ENCODE results near the gene FAM181A. TPM values are rescaled to one million over a fixed set of nuclear protein-coding genes. Genes with fewer than 3 reads are reported as not detected.

FAM181A gene
- total and polyA plus RNA-seq, 10 of the 15 experiments (the other 5 are each of a cell fraction or from before 2014, with no cell fraction given): not detected

GRCh38 chr14:93938751-93939303, 11.7 kb downstream of the FAM181A start:
- H3K9me3 ChIP-seq (replicated peaks; ENCODE audit: control insufficient read depth, insufficient read depth, low read length): no peaks in the 10 kb centered on the region; the same call in 2 of the 3 replicates
- in situ Hi-C loops (cut with MboI): no loop called here
- no peak overlapping the region for H3K27ac ChIP-seq (ENCODE audit: control insufficient read depth, insufficient read depth)
- H3K4me2 ChIP-seq (ENCODE audit: control insufficient read depth, insufficient read depth): no peak overlapping the region
- FAIRE-seq (no peak), ATAC-seq (no peak), DNase-seq (ENCODE audit: low read depth, low spot score) (no peak)
- intact Hi-C loops (cut with micrococcal nuclease; ENCODE audit: unreplicated experiment): loop anchor here (1.0 to 2.0 kb wide), 4 partner anchors 20 to 198 kb away; no protein-coding TSS in a partner anchor
- no peak overlapping the region for H2AFZ ChIP-seq (ENCODE audit: control insufficient read depth, low read depth, low read length)
- H4K20me1 ChIP-seq (ENCODE audit: control insufficient read depth, insufficient read depth): no peaks in the 10 kb centered on the region
- ChIA-PET POLR2A (interaction anchor here (1.1 to 2.0 kb wide), 2 partner anchors 17 to 61 kb away, joined by 3 to 21 read pairs; no protein-coding TSS in a partner anchor), SMC1A (ENCODE audit: uncharacterized antibody, unreplicated experiment) (interaction anchor here (1.1 to 10.5 kb wide), 8 partner anchors 12 to 190 kb away, joined by 3 to 184 read pairs (median 28); partner anchors contain the start of genes CCDC197 and IFI27L2), RAD21 (ENCODE audit: unreplicated experiment) (interaction anchor here (1.2 to 13.9 kb wide), 5 partner anchors 17 to 198 kb away, joined by 7 to 344 read pairs (median 22); partner anchors contain the start of gene CCDC197), CTCF (interaction anchor here (1.2 to 12.1 kb wide), 6 partner anchors 38 to 197 kb away, joined by 6 to 541 read pairs (median 42); partner anchors contain the start of genes ASB2 and CCDC197)
- H3K9ac ChIP-seq (ENCODE audit: control insufficient read depth, insufficient read depth, low read length): no peak overlapping the region
- H3K4me1 ChIP-seq (ENCODE audit: control insufficient read depth, insufficient read depth, low read length): peaks cover 8% of the 10 kb centered on the region
- H3K27me3 ChIP-seq (replicated peaks in 1 of 2; ENCODE audit: control insufficient read depth in 2 of 2, insufficient read depth in 2 of 2, low read length in 1 of 2): no peaks in the 10 kb centered on the region
- H3K79me2 ChIP-seq (ENCODE audit: control insufficient read depth, insufficient read depth, low read length): no peaks in the 10 kb centered on the region
- no peak overlapping the region for H3K4me3 ChIP-seq
- peaks cover 2 to 3% of the 10 kb centered on the region in 2 experiments; a peak in 3 of 4 replicates for H3K36me3 ChIP-seq (ENCODE audit: control insufficient read depth in 2 of 2, insufficient read depth in 2 of 2, low read length in 1 of 2)
- 90% methylated on average over 46 of the region's 46 CpGs for WGBS (ENCODE audit: insufficient coverage, insufficient replicate concordance, low lambda C conversion rate, missing lambda C conversion rate)
- BruUV-seq (replicated peaks): no TSS peak
- TF ChIP-seq POLR2AphosphoS2 (IDR thresholded peaks at IDR 0.05; ENCODE audit: low read depth, low read length) (no peak), IKZF2 (IDR thresholded peaks at IDR 0.05) (no peak), WRNIP1 (IDR thresholded peaks at IDR 0.05; ENCODE audit: borderline replicate concordance, low read depth, low read length) (no peak)
